ENCODE results near the gene CNKSR3. TPM values are rescaled to one million over a fixed set of nuclear protein-coding genes. Genes with fewer than 3 reads are reported as not detected.

Gene CNKSR3
- total and polyA plus RNA-seq, 2 of the 8 experiments (the other 6 are each of a cell fraction or from before 2014, with no cell fraction given) = 1.2 to 6.2 TPM

- Histone ChIP-seq H3K79me2 (ENCODE audit: control insufficient read depth in 1 of 2, insufficient read depth in 2 of 2, low read length in 2 of 2) (no peaks in the 10 kb centered on the region), H2BK120ac (replicated peaks; ENCODE audit: low read depth, low read length) (no peak overlapping the region), H3K27me3 (replicated peaks in 1 of 4; ENCODE audit: control insufficient read depth in 3 of 4, extremely low read depth in 1 of 4, insufficient read depth in 3 of 4, low read length in 3 of 4) (no peaks in the 10 kb centered on the region), H2AFZ (ENCODE audit: low read length) (no peak overlapping the region), H3K4me1 (replicated peaks in 1 of 4; ENCODE audit: control insufficient read depth in 3 of 4, insufficient read depth in 4 of 4, low read length in 3 of 4) (no peaks in the 10 kb centered on the region), H2BK15ac (ENCODE audit: low read length) (no peak overlapping the region), H3K9me3 (ENCODE audit: insufficient read depth in 2 of 2, low read depth in 1 of 2, low read length in 1 of 2) (peaks cover 0 to 3% of the 10 kb centered on the region in 2 experiments; a peak in 1 of 4 replicates), H3K4me2 (ENCODE audit: insufficient read depth in 1 of 2, low read depth in 2 of 2, low read length in 2 of 2) (no peak overlapping the region), H4K20me1 (replicated peaks in 1 of 2; ENCODE audit: control insufficient read depth in 1 of 2, insufficient read depth in 2 of 2, low read length in 2 of 2) (no peaks in the 10 kb centered on the region), H3K14ac (ENCODE audit: insufficient read length) (no peak overlapping the region), H4K91ac (replicated peaks; ENCODE audit: insufficient read length, low read length) (no peak overlapping the region), H3K4me3 (ENCODE audit: extremely low read depth in 1 of 4, insufficient read depth in 2 of 4, low read depth in 3 of 4, low read length in 4 of 4) (no peak overlapping the region), H4K8ac (ENCODE audit: extremely low read depth, insufficient read depth, low read length) (no peak overlapping the region), H3K9ac (replicated peaks in 1 of 4; ENCODE audit: extremely low read depth in 1 of 4, low read depth in 3 of 4, low read length in 3 of 4) (no peak overlapping the region), H2AK5ac (ENCODE audit: low read depth, low read length) (no peak overlapping the region), H3K23ac (ENCODE audit: insufficient read length) (no peak overlapping the region), H3K79me1 (ENCODE audit: low read depth, low read length) (no peaks in the 10 kb centered on the region), H2BK20ac (ENCODE audit: low read length) (no peak overlapping the region), H4K5ac (ENCODE audit: insufficient read length, low read depth, low read length) (no peak overlapping the region), H2BK5ac (ENCODE audit: low read depth, low read length) (no peak overlapping the region), H3K4ac (replicated peaks; ENCODE audit: insufficient read length, low read depth, low read length) (no peak overlapping the region), H3K56ac (replicated peaks; ENCODE audit: insufficient read length, low read depth, low read length) (no peak overlapping the region), H2BK12ac (ENCODE audit: low read depth, low read length) (no peak overlapping the region), H3K23me2 (ENCODE audit: low read depth, low read length) (no peaks in the 10 kb centered on the region), H3K27ac (ENCODE audit: low read depth, low read length) (no peak overlapping the region), H3K36me3 (ENCODE audit: control insufficient read depth in 2 of 4, insufficient read depth in 4 of 4, low read length in 3 of 4) (no peaks in the 10 kb centered on the region), H3K18ac (ENCODE audit: extremely low read depth, low read length) (no peak overlapping the region)
- DNase-seq (ENCODE audit: low read depth in 1 of 2, low spot score in 2 of 2) (no peak), FAIRE-seq (no peak)
- POLR2A ChIA-PET (ENCODE audit: partially characterized antibody) = no interaction called here
- TF ChIP-seq KDM4A (IDR thresholded peaks at IDR 0.05; ENCODE audit: low read depth, low read length, severe bottlenecking) = no peak
- no peak for TF ChIP-seq MAX (IDR thresholded peaks at IDR 0.05)
- TF ChIP-seq POLR2A (IDR thresholded peaks at IDR 0.05; ENCODE audit: control extremely low read depth in 1 of 2, low read depth in 2 of 2, low read length in 2 of 2) = no peak
- CTCF ChIA-PET (ENCODE audit: partially characterized antibody) = interaction anchor here (0.6 to 1.7 kb wide), 3 partner anchors 113 to 565 kb away, joined by 3 to 4 read pairs (median 4); no protein-coding TSS in a partner anchor
- 88% methylated on average over 5 of the region's 5 CpGs; no CpG with 5 or more reads in 1 of the 2 experiments for WGBS, 2 experiments (ENCODE audit: extremely low coverage in 1 of 2, insufficient coverage in 1 of 2, insufficient read length in 1 of 2, insufficient replicate concordance in 2 of 2, low coverage in 1 of 2, low lambda C conversion rate in 2 of 2, missing lambda C conversion rate in 1 of 2)
These were observed 123.4 kb downstream of the CNKSR3 start for GRCh38 chr6:154386848-154387717.
